ENCODE data around the gene SERPIND1. TPM values are rescaled to one million over a fixed set of nuclear protein-coding genes. Genes with fewer than 3 reads are reported as not detected.

Gene SERPIND1
- total and polyA plus RNA-seq, 2 donors (not counting 1 experiment from before 2014, with no cell fraction given), result not detected

GRCh38 chr22:20783844-20784723, 10.2 kb downstream of the SERPIND1 start:
- H3K27me3 Mint-ChIP-seq, result no peaks in the 10 kb centered on the region
- TF ChIP-seq, protein P1, sequence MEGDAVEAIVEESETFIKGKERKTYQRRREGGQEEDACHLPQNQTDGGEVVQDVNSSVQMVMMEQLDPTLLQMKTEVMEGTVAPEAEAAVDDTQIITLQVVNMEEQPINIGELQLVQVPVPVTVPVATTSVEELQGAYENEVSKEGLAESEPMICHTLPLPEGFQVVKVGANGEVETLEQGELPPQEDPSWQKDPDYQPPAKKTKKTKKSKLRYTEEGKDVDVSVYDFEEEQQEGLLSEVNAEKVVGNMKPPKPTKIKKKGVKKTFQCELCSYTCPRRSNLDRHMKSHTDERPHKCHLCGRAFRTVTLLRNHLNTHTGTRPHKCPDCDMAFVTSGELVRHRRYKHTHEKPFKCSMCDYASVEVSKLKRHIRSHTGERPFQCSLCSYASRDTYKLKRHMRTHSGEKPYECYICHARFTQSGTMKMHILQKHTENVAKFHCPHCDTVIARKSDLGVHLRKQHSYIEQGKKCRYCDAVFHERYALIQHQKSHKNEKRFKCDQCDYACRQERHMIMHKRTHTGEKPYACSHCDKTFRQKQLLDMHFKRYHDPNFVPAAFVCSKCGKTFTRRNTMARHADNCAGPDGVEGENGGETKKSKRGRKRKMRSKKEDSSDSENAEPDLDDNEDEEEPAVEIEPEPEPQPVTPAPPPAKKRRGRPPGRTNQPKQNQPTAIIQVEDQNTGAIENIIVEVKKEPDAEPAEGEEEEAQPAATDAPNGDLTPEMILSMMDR (IDR thresholded peaks at IDR 0.05), result peak; percentile 82
- no peak for TF ChIP-seq EZH2 (IDR thresholded peaks at IDR 0.05; ENCODE audit: borderline replicate concordance, insufficient read depth, low read depth, low read length, poor library complexity, severe bottlenecking)
- no peaks in the 10 kb centered on the region for H4K20me1 ChIP-seq (ENCODE audit: control insufficient read depth, insufficient read depth, low read length, poor library complexity, severe bottlenecking)
- H3K27me3 ChIP-seq (replicated peaks in 1 of 4; ENCODE audit: control extremely low read depth in 1 of 4, control insufficient read depth in 3 of 4, insufficient read depth in 4 of 4, low read length in 3 of 4), result no peaks in the 10 kb centered on the region
- no peak overlapping the region for H2AFZ ChIP-seq (ENCODE audit: insufficient read depth, low read depth, low read length, poor library complexity, severe bottlenecking)
- POLR2A ChIA-PET, result no interaction called here
- peak overlapping the region; percentile 27 for H3K27ac Mint-ChIP-seq
- ATAC-seq (ENCODE audit: low read depth) (peak; percentile 75), DNase-seq (peak; percentile 63)
- H3K9me3 ChIP-seq (ENCODE audit: control extremely low read depth in 1 of 3, control insufficient read depth in 2 of 3, insufficient read depth in 1 of 3, low read length in 2 of 3), result no peaks in the 10 kb centered on the region
- no peak overlapping the region for H3K9ac ChIP-seq (ENCODE audit: low read length)
- H3K79me2 ChIP-seq (ENCODE audit: control insufficient read depth, insufficient read depth, low read length), result peaks cover 2% of the 10 kb centered on the region
- H3K9me3 Mint-ChIP-seq (ENCODE audit: insufficient read depth), result no peaks in the 10 kb centered on the region
- H3K4me1 ChIP-seq (ENCODE audit: control insufficient read depth in 2 of 2, insufficient read depth in 2 of 2, low read length in 2 of 2), result peaks cover 7 to 9% of the 10 kb centered on the region in 2 donors
- H3K27ac ChIP-seq (ENCODE audit: low read length in 2 of 2), result no peak overlapping the region
- peaks cover 0 to 50% of the 10 kb centered on the region in 2 experiments for H3K36me3 ChIP-seq (replicated peaks in 1 of 2; ENCODE audit: control extremely low read depth in 1 of 2, control insufficient read depth in 1 of 2, extremely low read depth in 1 of 2, insufficient read depth in 2 of 2, low read length in 1 of 2)
- H3K4me1 Mint-ChIP-seq, result peaks cover 11% of the 10 kb centered on the region
- H3K4me2 ChIP-seq (replicated peaks; ENCODE audit: low read depth, low read length, poor library complexity, severe bottlenecking), result no peak overlapping the region
- 76% methylated on average over 9 of the region's 14 CpGs for WGBS (ENCODE audit: insufficient coverage)
- H3K4me3 Mint-ChIP-seq, result no peak overlapping the region
- CTCF ChIA-PET, result interaction anchor here (0.6 to 2.5 kb wide), 18 partner anchors 9 to 365 kb away, joined by 3 to 13 read pairs (median 4); partner anchors contain the start of gene SERPIND1
- H3K4me3 ChIP-seq (ENCODE audit: control extremely low read depth in 1 of 5, extremely low read depth in 1 of 5, insufficient read depth in 1 of 5, low read depth in 2 of 5, low read length in 4 of 5), result no peak overlapping the region
- intact Hi-C loops (cut with micrococcal nuclease), result loop anchor here (1.0 to 2.0 kb wide), 3 partner anchors 178 to 365 kb away; no protein-coding TSS in a partner anchor

GRCh38 chr22:20785415-20785814, 11.5 kb downstream of the SERPIND1 start:
- Histone ChIP-seq H3K27ac (ENCODE audit: low read length in 2 of 2) (no peak overlapping the region), H3K4me3 (ENCODE audit: control extremely low read depth in 1 of 5, extremely low read depth in 1 of 5, insufficient read depth in 1 of 5, low read depth in 2 of 5, low read length in 4 of 5) (no peak overlapping the region), H4K20me1 (ENCODE audit: control insufficient read depth, insufficient read depth, low read length, poor library complexity, severe bottlenecking) (no peaks in the 10 kb centered on the region), H3K4me2 (replicated peaks; ENCODE audit: low read depth, low read length, poor library complexity, severe bottlenecking) (no peak overlapping the region), H2AFZ (ENCODE audit: insufficient read depth, low read depth, low read length, poor library complexity, severe bottlenecking) (no peak overlapping the region), H3K36me3 (replicated peaks in 1 of 2; ENCODE audit: control extremely low read depth in 1 of 2, control insufficient read depth in 1 of 2, extremely low read depth in 1 of 2, insufficient read depth in 2 of 2, low read length in 1 of 2) (peaks cover 0 to 46% of the 10 kb centered on the region in 2 experiments), H3K9me3 (ENCODE audit: control extremely low read depth in 1 of 3, control insufficient read depth in 2 of 3, insufficient read depth in 1 of 3, low read length in 2 of 3) (no peaks in the 10 kb centered on the region), H3K79me2 (ENCODE audit: control insufficient read depth, insufficient read depth, low read length) (peaks cover 2% of the 10 kb centered on the region), H3K27me3 (replicated peaks in 1 of 4; ENCODE audit: control extremely low read depth in 1 of 4, control insufficient read depth in 3 of 4, insufficient read depth in 4 of 4, low read length in 3 of 4) (no peaks in the 10 kb centered on the region), H3K9ac (ENCODE audit: low read length) (no peak overlapping the region), H3K4me1 (ENCODE audit: control insufficient read depth in 2 of 2, insufficient read depth in 2 of 2, low read length in 2 of 2) (peaks cover 7 to 9% of the 10 kb centered on the region in 2 donors)
- Mint-ChIP-seq H3K4me3 (no peak overlapping the region), H3K9me3 (ENCODE audit: insufficient read depth) (no peaks in the 10 kb centered on the region), H3K27ac (no peak overlapping the region), H3K27me3 (no peaks in the 10 kb centered on the region), H3K4me1 (peaks cover 11% of the 10 kb centered on the region)
- no peak for DNase-seq
- ChIA-PET POLR2A (no interaction called here), CTCF (interaction anchor here (0.9 to 2.3 kb wide), 3 partner anchors 12 to 52 kb away, joined by 3 to 11 read pairs (median 4); partner anchors contain the start of gene SERPIND1)
- WGBS (ENCODE audit: insufficient coverage), result no CpG with 5 or more reads among the region's 3 CpGs
- ATAC-seq (ENCODE audit: low read depth), result no peak
- TF ChIP-seq, protein P1 (IDR thresholded peaks at IDR 0.05), result no peak
- no peak for TF ChIP-seq EZH2 (IDR thresholded peaks at IDR 0.05; ENCODE audit: borderline replicate concordance, insufficient read depth, low read depth, low read length, poor library complexity, severe bottlenecking)
- intact Hi-C loops (cut with micrococcal nuclease), result loop anchor here (2.0 kb wide), 1 partner anchor 367 kb away; no protein-coding TSS in a partner anchor
